ENCODE data around the gene ZNF710. TPM values are rescaled to one million over a fixed set of nuclear protein-coding genes. Genes with fewer than 3 reads are reported as not detected.

ZNF710 gene
- polyA plus RNA-seq, 1 experiment = 2.2 TPM

DNA sequence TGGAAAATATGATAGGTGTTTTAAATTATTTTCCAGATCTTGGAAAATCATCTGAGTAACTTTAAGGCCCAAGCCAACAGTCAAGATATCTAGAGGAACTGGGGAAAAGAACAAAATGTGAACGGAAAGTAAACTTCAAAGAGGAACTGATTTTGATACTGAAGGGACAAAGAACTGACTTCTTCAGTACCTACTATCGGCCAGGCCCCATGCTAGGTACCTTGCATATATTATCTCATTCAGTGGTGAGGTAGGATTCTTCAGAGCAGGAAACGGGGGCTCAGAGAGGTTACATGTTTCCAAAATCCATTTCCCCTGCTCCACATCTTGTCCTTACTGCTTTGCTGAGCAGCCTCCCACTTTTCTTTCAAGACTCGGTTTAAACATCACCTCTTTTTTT, 9.8 kb upstream of the ZNF710 start:
- CTCF ChIA-PET = no interaction called here
- H3K27ac ChIP-seq (ENCODE audit: low read depth, low read length) = no peak overlapping the region
- no peaks in the 10 kb centered on the region for H3K9me3 ChIP-seq (ENCODE audit: control insufficient read depth, insufficient read depth, low read length)
- POLR2A ChIA-PET = no interaction called here
- TF ChIP-seq, protein P1, sequence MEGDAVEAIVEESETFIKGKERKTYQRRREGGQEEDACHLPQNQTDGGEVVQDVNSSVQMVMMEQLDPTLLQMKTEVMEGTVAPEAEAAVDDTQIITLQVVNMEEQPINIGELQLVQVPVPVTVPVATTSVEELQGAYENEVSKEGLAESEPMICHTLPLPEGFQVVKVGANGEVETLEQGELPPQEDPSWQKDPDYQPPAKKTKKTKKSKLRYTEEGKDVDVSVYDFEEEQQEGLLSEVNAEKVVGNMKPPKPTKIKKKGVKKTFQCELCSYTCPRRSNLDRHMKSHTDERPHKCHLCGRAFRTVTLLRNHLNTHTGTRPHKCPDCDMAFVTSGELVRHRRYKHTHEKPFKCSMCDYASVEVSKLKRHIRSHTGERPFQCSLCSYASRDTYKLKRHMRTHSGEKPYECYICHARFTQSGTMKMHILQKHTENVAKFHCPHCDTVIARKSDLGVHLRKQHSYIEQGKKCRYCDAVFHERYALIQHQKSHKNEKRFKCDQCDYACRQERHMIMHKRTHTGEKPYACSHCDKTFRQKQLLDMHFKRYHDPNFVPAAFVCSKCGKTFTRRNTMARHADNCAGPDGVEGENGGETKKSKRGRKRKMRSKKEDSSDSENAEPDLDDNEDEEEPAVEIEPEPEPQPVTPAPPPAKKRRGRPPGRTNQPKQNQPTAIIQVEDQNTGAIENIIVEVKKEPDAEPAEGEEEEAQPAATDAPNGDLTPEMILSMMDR (IDR thresholded peaks at IDR 0.05; ENCODE audit: low read depth, low read length) = no peak
- H3K4me3 ChIP-seq (ENCODE audit: low read depth, low read length) = no peak overlapping the region
- H3K27me3 ChIP-seq (ENCODE audit: control insufficient read depth, insufficient read depth, low read length) = peaks cover 5% of the 10 kb centered on the region
- no peak for DNase-seq (ENCODE audit: low read depth, low spot score)

DNA sequence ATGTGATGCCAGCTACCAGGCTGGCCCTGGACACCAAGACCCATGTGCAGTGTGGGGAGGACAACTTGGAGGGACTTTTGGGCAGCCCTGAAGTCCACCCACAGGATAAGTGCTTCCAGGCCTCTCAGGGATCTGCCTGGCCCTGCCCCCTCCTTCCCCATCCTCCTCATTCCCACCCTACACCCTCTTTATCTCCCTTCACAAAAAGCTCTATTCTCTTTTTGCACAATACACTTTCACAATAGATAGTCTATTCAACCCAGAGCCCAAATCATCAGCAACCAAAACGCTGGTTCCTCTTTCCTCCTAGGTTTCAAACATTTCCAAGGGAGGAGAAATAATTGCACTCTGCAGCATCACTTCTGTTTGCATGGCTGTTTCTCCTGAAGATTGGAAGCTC, 7.8 kb upstream of the ZNF710 start:
- peaks cover 7% of the 10 kb centered on the region for H3K27me3 ChIP-seq (ENCODE audit: control insufficient read depth, insufficient read depth, low read length)
- no peak overlapping the region for H3K27ac ChIP-seq (ENCODE audit: low read depth, low read length)
- TF ChIP-seq, protein P1 (IDR thresholded peaks at IDR 0.05; ENCODE audit: low read depth, low read length) = no peak
- POLR2A ChIA-PET = no interaction called here
- no peaks in the 10 kb centered on the region for H3K9me3 ChIP-seq (ENCODE audit: control insufficient read depth, insufficient read depth, low read length)
- CTCF ChIA-PET = no interaction called here
- H3K4me3 ChIP-seq (ENCODE audit: low read depth, low read length) = no peak overlapping the region
- no peak for DNase-seq (ENCODE audit: low read depth, low spot score)

DNA sequence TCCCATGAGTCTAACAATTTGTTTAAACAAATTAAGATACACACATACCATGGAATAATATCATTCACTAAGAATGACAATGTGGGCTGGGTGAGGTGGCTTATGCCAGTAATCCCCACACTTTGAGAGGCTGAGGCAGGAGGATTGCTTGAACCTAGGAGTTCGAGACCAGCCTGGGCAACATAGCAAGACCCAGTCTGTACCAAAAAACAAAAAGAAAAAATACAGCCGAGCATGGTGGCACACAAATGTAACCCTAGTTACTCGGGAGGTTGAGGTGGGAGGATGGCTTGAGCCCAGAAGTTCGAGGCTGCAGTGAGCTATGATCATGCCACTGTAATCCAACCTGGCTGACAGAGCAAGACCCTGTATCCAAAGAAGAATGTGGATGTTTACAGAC, 4.0 kb upstream of the ZNF710 start:
- TF ChIP-seq, protein P1 (IDR thresholded peaks at IDR 0.05; ENCODE audit: low read depth, low read length) = no peak
- no peak for DNase-seq (ENCODE audit: low read depth, low spot score)
- no peak overlapping the region for H3K4me3 ChIP-seq (ENCODE audit: low read depth, low read length)
- H3K27me3 ChIP-seq (ENCODE audit: control insufficient read depth, insufficient read depth, low read length) = peaks cover 7% of the 10 kb centered on the region
- ChIA-PET POLR2A (no interaction called here), CTCF (no interaction called here)
- no peaks in the 10 kb centered on the region; the same call in 1 of the 2 replicates for H3K9me3 ChIP-seq (ENCODE audit: control insufficient read depth, insufficient read depth, low read length)
- no peak overlapping the region for H3K27ac ChIP-seq (ENCODE audit: low read depth, low read length)

DNA sequence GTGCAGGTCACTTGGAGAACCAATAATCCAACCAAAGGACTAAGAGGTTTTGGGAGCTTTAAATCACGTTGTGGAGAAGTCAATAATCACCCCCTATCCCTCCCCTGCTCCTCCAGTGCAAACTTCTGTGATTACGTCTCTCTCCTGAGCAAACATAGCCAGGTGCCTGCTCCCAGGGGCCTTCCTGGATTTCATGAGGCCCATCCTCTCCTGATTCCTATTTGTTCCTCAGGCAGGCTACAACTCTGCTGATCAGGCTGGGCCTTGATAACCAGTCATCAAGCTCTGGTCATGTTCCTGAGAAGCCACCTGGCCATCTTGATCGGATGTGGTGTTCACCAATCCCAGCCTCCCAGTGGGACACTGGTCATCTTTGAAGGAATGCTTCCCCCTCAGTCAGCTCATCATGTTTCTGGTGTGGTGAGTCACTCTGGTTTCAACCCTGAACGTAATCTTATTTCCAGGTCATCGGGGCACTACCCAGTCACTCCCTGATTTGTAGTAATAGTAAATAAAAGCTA, 2.9 kb upstream of the ZNF710 start:
- H3K27me3 ChIP-seq (ENCODE audit: control insufficient read depth, insufficient read depth, low read length) = peaks cover 3% of the 10 kb centered on the region
- POLR2A ChIA-PET = interaction anchor here (0.5 to 1.1 kb wide), 2 partner anchors 77 to 217 kb away, joined by 3 to 4 read pairs; no protein-coding TSS in a partner anchor
- no peaks in the 10 kb centered on the region; the same call in 1 of the 2 replicates for H3K9me3 ChIP-seq (ENCODE audit: control insufficient read depth, insufficient read depth, low read length)
- no peak overlapping the region for H3K27ac ChIP-seq (ENCODE audit: low read depth, low read length)
- TF ChIP-seq, protein P1 (IDR thresholded peaks at IDR 0.05; ENCODE audit: low read depth, low read length) = no peak
- no peak for DNase-seq (ENCODE audit: low read depth, low spot score)
- no peak overlapping the region for H3K4me3 ChIP-seq (ENCODE audit: low read depth, low read length)
- CTCF ChIA-PET = interaction anchor here (0.6 kb wide), 1 partner anchor 514 kb away, joined by 3 read pairs; no protein-coding TSS in a partner anchor

DNA sequence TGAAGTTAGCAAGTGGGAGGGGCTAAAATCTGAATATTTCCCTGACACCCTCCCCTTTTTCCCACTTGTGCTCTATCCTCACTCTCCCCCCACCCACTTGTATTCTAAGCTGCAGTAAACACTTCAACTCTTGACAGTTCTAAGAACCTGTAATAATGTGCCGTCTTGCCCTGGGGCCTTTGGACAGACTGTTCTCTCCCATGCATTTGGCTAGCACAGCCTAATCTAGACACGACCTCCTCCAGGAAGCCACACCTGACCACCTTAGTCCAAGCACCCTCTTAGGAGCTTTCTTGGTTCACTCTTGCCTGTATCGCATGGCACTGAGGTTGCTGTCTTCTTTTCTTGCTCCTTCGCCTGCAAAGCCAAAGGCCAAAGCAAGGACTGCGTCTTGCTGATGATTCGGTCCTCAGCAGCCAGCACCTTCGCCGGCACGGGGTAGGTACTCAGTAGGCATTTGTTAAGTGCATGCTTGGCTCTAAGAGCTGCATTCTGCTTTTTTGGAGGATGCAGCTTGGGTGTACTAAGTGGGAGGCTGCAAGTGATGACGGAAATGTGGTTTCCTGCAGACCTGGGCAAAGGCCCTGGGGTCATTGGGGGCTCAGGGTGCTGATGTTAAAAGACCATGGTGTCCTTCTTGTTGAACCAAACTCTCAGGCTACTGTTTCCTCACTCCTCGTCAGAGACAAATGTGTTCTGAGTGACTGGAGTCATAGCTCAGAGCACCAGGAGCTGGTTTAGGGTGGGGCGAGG, 2.0 kb upstream of the ZNF710 start:
- Histone ChIP-seq H3K4me3 (ENCODE audit: low read depth, low read length) (no peak overlapping the region), H3K27ac (ENCODE audit: low read depth, low read length) (peak overlapping the region; percentile 31), H3K9me3 (ENCODE audit: control insufficient read depth, insufficient read depth, low read length) (no peaks in the 10 kb centered on the region; the same call in 1 of the 2 replicates), H3K27me3 (ENCODE audit: control insufficient read depth, insufficient read depth, low read length) (peaks cover 2% of the 10 kb centered on the region)
- ChIA-PET POLR2A (interaction anchor here (0.5 to 1.1 kb wide), 2 partner anchors 76 to 216 kb away, joined by 3 to 4 read pairs; no protein-coding TSS in a partner anchor), CTCF (interaction anchor here (0.6 kb wide), 3 partner anchors 46 to 513 kb away, joined by 3 read pairs; no protein-coding TSS in a partner anchor)
- TF ChIP-seq, protein P1 (IDR thresholded peaks at IDR 0.05; ENCODE audit: low read depth, low read length) = no peak
- DNase-seq (ENCODE audit: low read depth, low spot score) = no peak
